Activated CD8-positive, alpha-beta memory T cell treated with anti-CD3 and anti-CD28 coated beads for 1 hour (primary cell): ENCODE measurements around the gene PAQR4.
"Not testable (repeated sequence)": the region's sequence is repeated elsewhere in the genome, so short reads cannot be mapped to it uniquely, and the experiment has no call there.

Experiments
- DNase-seq, 2 donors: peaks; one replicate each; pipeline ENCODE4 v3.0.0-alpha.2; 2020; ENCODE audit warnings: low read depth in 1 of 2; ENCODE audit errors: extremely low read depth in 1 of 2

PAQR4 gene

DNA sequence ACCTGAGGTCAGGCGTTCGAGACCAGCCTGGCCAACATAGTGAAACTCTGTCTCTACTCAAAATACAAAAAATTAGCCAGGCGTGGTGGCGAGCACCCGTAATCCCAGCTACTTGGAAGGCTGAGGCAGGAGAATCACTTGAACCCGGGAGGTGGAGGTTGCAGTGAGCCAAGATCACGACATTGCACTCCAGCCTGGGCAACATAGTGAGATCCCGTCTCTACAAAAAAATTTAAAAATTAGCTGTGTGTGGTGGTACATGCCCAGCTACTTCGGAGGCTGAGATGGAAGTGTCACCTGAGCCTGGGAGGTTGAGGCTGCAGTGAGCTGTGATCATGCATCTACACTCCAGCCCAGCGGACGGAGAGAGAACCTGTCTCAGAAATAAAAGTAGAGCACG is 25.4 kb upstream of the PAQR4 start:
- not testable (repeated sequence) for DNase-seq

DNA sequence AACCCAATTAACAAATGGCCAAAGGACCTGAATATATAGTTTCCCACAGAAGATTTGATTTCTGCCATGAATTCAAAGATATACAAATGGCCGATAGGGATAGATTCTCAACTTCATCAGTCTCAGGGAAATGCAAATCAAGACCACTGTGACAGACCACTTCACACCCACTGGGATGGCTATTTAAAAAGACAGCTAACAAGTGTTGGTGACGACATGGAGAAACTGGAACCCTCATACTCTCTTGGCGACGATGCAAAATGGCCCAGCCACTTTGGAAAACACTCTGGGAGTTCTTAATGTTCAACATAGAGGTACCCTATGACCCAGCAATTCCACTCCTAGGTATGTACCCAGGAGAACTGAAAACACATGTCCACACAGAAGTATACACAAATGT is 22.5 kb upstream of the PAQR4 start:
- DNase-seq, result no peak

GRCh38 chr16:2948807-2949704 is 20.1 kb upstream of the PAQR4 start:
- no peak for DNase-seq

DNA sequence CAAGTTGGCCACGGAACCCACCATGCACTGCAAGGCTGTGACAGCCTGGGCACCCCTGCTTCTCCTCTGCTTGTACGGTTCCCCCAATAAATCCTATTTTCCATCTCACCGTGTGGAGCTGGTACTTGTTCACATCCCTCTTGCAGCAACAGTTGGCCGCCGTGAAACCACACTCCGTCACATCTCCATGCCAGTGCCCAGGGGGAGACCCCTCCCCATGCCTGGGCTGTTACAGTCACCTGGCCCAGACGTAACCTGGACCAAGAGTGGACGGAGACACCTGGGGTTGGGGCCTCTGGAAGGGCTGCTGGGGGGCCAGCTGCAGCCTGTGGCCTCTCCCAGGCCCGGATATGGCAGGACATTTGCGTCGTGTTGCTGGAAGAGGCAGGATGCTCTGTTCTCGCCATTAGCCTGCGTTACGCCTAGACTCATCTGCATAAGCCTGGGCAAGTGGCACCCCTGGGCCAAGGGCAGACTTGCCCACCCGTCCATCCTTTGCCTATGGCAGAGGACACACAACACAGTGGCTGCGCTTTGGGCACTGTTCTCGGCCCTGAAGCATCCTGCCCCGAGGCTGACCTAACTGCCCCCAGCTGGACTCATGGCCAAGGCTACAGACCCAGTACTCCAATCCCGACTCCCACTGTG is 19.3 kb upstream of the PAQR4 start:
- DNase-seq, result no peak

DNA sequence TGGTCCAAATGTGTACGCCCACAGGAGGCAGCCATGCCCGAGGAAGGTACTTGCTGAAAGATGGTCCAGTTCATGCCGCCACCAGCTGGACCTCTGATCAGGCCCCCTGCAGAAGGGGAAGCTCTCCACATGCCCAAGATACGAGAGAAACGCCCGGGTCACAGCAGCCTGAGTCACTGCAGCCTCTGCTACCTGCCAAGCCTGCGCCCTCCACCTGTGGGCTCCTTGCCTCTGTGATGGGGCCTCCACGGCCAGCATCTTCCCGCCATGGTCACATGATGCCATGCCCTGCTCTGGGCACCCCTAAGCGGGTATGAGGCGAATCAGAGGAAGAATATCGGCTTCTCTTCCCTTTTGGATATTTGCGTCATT is 18.8 kb upstream of the PAQR4 start:
- no peak for DNase-seq

DNA sequence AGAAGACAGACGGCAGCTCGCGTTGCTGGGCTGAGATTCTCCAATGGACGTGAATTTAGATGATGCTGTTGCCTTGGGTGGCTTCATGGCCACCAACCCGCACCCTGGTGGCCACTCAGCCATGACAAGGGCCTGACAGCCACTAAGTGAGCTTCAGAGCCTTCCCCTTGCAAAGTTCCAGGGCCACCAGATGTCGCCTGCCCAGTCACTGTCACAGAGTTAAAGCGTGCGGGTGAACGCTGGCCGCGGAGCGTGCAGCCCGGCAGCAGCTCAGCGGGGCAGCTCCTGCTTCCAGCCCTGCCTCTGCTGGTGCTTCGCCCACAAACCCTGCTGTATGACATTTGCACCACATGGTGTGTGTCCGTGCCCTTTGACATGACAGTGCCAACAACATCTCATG is 18.4 kb upstream of the PAQR4 start:
- DNase-seq, result no peak

GRCh38 chr16:2952679-2953078 is 16.5 kb upstream of the PAQR4 start:
- no peak for DNase-seq

DNA sequence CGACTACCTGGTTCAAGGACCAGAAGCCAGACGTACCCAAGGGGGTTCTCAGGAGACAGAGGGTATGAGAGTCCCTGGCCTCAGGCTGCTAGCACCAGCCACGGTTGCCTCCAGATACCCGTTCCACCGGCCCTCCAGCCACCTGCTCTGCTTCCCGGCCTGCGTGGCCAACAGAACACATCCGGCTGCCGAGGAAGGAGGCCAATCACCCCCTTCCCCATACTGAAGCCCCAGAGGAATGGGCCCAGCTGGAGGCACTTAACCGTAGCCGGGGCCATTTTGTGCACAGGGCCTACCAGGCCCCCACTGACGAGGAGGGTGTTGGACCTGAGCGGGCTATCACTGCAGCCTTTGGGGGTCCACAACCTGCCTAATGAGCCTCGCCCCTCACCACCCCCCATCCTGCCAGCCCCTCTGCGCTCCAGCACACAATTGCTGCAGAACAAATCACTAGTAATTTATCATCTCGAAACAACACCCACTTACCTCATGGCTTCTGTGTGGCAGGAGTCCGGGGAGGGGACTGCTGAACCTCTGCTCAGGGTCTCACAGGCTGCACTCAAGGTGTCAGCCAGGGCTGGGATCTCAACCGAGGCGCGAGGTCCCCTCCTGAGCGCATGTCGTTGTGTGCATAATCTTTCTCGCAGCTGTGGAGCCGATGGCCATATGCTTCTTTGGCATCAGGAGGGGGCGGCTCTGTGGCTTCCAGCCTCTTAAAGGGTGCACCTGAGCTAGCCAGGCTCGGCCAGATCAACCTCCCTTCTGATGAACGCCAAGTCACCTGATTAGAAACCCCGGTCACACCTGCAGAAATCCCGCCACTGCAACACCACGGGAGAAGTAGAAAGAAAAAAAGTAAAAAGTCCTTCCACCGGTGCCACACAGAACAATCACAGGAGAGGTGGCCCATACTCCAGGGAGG is 15.2 kb upstream of the PAQR4 start:
- DNase-seq, result no peak

- no peak for DNase-seq
Observed at GRCh38 chr16:2954656-2955381, 14.3 kb upstream of the PAQR4 start.

DNA sequence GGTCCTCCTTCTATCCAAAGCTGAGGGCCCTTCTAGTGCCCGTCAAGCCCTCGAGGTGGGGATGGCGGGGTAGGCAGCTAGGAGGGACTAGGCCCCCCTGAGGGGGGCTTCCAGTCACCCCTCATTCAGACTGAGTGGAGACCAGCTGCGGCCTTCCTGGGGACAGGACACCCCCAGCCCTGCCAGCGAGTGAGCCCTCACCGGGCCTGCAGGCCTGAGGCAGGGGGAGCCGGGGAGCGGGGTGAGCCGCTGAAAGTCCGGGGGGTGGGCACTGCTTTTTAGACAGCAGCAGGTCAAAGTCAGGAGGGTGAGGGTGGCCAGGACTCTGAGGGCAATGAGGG is 13.7 kb upstream of the PAQR4 start:
- DNase-seq, result no peak

GRCh38 chr16:2955779-2956578 is 13.2 kb upstream of the PAQR4 start:
- no peak for DNase-seq

DNA sequence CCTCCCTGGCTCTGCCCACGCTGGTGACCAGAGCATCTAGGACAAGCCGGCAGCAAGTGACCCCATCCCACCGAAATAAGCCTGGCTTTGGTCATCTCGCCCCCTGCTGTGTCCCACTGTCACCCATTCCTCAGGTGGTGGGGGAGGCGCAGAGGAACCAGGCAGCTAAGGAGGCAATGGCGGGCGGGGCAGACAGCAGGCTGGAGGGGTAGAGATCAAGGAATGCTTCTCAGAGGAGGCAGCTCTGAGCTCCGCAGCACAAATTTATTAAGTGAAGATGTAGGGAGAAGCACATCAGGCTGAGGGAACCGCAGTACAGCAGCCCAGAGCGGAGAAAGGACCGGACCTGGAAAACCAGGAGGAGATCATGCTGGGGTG is 12.6 kb upstream of the PAQR4 start:
- DNase-seq, result no peak

GRCh38 chr16:2959206-2959605 is 9.9 kb upstream of the PAQR4 start:
- no peak for DNase-seq

DNA sequence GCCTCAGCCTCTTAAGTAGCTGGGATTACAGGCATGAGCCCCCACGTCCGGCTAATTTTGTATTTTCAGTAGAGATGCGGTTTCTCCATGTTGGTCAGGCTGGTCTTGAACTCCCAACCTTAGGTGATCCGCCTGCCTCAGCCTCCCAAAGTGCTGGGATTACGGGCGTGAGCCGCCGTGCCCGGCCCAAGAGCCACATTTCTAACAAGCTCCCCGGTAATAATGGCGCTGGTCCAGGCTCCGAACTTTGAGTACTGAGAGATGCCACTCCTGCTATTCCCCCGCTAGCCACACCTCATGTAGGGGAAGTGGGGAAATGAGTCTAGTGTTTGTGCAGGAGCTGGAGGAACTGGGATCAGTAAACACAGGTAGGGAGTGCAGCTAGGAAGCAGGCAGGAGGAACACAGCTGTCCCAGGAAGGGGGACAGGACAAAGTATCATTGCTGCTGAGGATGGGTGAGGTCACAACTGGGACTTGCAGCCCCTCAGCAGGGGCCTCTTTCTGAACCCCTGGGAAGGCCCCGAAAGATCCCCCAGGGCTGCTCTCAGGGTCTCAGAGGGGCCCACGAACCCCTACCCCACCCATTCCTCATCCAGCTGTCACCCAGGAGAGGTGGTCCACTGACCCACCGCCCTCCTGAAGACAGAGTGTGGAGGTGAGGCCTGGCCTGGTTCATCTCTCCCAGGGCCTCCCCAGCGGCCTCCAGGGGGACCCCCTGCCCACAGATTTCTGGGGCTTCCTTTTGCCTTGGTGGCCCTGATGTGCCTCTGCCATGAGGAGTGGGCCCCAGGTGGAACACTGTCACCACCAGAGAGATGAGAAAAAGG is 8.8 kb upstream of the PAQR4 start:
- no peak for DNase-seq

DNA sequence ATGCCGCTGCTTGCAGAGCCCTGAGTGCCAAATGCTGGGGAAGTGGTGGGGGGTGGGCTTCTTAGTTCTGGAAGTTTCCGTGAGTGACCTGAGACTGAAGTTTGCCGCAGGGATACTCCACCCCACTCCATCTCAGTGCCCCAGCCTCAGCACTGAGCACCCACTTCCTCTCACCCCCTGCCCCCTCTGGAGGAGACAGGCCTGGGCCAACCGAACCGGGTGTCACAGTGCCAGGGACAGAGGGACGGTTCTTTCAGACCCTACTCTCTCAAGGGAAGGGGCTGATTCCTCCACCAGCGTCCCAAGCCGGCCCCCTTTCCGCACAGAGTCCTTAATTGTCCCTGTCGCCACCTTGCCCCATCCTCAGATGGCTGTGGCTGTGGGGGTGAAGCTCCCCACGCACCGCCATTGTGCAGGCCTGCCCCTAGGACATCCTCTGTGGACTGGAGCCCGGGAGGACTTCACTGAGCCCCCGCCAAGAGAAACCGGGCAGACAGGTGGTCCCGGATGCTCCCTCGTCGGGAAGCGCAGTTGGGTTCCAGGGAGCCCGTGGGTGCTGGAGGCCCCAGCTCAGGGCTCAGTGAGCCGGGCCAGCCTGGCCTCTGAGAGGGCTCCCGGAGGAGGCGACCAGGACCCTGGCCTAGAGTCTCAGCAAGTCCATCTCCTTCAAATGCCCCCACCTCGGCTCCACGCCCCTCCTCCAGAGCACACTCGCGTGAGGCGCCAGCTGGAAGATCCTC is 6.6 kb upstream of the PAQR4 start:
- no peak for DNase-seq

GRCh38 chr16:2963074-2963722 is 6.0 kb upstream of the PAQR4 start:
- no peak for DNase-seq

DNA sequence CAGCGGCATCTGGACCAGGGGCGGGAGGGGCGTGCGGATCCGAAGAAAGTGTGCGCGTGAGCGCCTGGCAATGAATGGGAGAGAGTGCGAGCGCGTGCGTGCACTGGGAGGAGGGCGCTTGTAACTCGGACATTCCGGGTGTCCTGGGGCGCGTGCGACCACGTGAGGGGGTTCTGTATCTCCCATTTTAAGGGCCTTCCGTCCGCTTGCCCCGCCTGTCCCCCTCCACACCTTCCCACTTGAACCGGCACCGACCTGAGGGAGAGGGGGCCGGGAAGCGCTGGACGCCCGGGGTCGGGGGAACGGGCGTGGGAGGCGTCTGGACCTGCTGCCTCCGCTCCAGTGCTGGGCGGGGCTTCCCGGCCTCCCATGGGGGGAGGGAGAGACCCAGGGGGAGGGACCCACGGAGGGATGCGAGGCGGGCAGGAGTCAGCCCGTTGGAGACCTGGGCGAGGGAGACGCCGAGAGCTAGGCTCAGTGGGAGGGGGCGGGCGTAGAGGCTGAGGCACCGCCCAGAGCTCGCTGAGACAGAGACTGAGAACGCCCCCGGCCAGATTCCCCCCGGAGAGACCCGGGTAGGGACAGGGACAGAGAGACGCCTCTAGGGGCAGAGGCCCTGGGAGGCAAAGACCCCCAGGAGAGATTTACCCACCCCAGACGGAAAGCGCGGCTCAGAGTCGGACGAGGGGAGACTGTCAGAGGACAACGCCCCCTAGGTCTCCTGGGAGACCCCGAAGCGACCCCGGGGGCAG is 5.2 kb upstream of the PAQR4 start, which contains the start of gene KREMEN2:
TSS of gene KREMEN2 (plus strand) at position 553 of the 752 bp plus-strand sequence. CDS start 246 bp downstream, outside the sequence.
- no peak for DNase-seq
